Jurkat, Clone E6-1 (cell line): Measurements from ENCODE around the gene IQSEC3.
"Not testable (repeated sequence)": the region's sequence is repeated elsewhere in the genome, so short reads cannot be mapped to it uniquely, and the experiment has no call there.

Experiments
- DNase-seq: peaks from one replicate; pipeline ENCODE4 v3.0.0-alpha.2; 2011; ENCODE audit warnings: low read depth, low spot score
- H3K4me3 ChIP-seq: 2 replicates; pipeline ENCODE4 v1.5.1; 2011; ENCODE audit warnings: mild to moderate bottlenecking, low read length, control low read depth, moderate library complexity

The IQSEC3 gene

DNA sequence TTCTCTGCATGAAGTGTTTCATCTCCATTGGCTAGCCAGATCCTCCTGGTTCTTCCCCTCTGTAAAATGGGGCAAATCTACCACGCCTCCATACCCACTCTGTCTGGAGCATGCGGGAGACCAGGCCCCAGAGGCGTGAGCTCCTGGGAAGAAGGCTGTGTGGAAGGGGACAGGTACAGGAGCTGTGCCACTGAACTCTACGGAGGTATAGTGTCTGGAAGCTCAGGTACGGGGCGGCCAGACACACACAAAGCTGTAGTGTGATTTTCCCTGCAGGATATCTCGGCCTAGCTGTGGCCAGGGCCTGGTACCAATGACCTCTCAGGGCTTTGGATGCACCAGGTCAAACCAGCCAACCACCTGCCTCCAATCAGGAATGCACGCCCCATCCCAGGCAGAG is 10.0 kb downstream of the IQSEC3 start:
- DNase-seq, H3K4me3 ChIP-seq: not testable (repeated sequence)

- DNase-seq, H3K4me3 ChIP-seq: not testable (repeated sequence)
Observed at GRCh38 chr12:77101-77719, 10.6 kb downstream of the IQSEC3 start.

- not testable (repeated sequence) for H3K4me3 ChIP-seq, DNase-seq
Observed at GRCh38 chr12:77769-78383, 11.3 kb downstream of the IQSEC3 start.

- H3K4me3 ChIP-seq = no peak overlapping the region
- no peak for DNase-seq
Observed at GRCh38 chr12:78981-79380, 12.4 kb downstream of the IQSEC3 start.

GRCh38 chr12:80681-81190 is 14.2 kb downstream of the IQSEC3 start:
- DNase-seq = no peak
- H3K4me3 ChIP-seq = no peak overlapping the region

GRCh38 chr12:82740-83139 is 16.2 kb downstream of the IQSEC3 start:
- H3K4me3 ChIP-seq = no peak overlapping the region
- no peak for DNase-seq

DNA sequence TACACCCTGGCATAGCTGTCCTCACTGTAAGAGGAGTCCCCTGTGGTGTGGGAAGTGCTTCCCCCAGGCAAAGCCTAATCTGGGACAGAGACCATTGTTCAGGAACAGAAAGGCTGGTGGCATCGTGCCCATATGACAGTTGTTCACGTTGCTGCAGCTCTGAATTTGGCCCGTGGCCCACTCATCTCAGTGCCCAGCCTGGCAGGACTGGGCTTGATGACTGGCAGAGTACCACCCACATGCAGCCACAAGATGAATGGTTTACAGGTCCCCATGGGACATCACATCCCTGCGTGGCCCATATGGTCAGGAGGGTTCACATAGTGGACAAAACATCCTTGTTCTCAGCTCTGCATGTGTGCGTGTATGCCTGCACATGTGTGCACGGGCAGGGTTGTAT is 17.5 kb downstream of the IQSEC3 start:
- DNase-seq = no peak
- H3K4me3 ChIP-seq = no peak overlapping the region

DNA sequence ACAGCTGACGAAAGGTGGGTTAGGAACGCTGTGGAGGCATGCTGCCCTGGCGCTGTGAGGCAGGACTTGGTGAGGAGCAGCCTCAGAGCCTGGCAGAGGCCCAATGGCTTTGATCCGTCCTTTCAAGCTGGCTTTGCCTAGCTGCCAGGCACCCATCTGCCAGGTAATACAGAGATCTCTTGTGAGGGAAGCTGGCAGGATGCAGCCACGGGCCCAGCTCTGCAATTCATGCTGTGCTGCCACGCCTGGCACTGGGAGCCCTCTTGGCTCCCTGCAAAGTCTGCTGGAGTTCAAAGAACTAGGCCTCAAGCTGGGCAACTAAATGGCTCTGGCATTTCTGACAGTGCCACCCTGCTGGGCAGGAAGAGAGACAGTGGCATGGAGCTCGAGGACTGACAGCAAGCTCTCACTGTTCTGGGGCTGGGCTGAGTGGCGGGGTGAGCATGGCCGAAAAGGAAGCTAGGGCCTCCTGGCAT is 18.7 kb downstream of the IQSEC3 start:
- no peak overlapping the region for H3K4me3 ChIP-seq
- DNase-seq = no peak

GRCh38 chr12:87315-87714 is 20.7 kb downstream of the IQSEC3 start:
- no peak overlapping the region for H3K4me3 ChIP-seq
- DNase-seq = no peak

- no peak overlapping the region for H3K4me3 ChIP-seq
- DNase-seq = no peak
Observed at GRCh38 chr12:87856-88255, 21.3 kb downstream of the IQSEC3 start.

DNA sequence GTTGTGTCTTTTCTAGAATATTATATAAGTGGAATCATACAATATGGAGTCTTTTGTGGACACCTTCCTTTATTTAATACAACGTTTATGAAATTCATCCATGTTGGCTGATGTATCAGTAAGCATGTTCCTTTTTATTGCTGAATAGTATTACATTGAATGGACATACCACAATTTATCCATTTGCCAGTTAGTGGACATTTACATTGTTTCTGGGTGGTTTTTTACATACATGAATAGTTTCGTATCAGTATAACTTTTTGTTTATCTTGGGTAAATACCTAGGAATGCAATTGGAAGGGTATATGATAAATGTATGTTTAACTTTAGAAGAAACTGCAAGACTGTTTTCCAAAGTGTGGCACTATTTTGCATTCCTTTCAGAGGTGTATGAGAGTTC is 23.1 kb downstream of the IQSEC3 start:
- no peak overlapping the region for H3K4me3 ChIP-seq
- no peak for DNase-seq

GRCh38 chr12:91213-91612 is 24.6 kb downstream of the IQSEC3 start:
- DNase-seq = no peak
- H3K4me3 ChIP-seq = no peak overlapping the region

DNA sequence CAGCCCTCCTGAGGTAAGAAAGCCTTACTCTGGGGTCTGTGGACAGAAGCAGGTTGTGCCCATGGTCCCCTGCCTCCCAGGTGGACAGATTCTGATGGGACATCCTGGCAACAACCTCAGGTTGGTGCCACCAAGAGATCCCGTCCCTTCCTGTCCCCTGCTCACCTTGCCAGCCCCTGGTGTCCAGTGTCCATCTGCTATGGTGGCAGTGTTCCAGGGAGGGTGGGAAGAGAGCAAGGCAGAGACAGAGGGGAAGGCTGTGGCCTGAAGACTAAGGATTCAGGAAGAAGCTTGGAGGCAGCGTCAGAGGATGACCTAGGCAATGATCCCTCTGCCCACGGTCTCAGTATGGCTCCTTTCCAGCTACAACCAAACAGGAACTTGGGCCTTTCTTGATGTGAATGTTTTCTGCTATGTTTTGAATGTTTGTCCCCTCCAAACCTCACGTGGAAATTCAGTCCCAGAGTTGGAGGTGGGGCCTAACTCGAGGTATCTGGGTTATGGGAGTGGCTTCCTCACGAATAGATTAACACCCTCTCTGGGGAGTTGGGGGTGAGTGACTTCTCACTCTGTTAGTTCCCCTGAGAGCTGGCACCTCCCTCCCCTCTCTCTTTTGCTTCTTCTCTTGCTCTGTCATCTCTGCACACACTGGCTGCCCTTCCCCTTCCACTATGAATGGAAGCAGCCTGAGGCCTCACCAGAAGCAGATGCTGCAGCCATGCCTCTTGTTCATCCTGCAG is 26.9 kb downstream of the IQSEC3 start:
- no peak overlapping the region for H3K4me3 ChIP-seq
- no peak for DNase-seq

GRCh38 chr12:96543-96942 is 30.0 kb downstream of the IQSEC3 start:
- DNase-seq = no peak
- no peak overlapping the region for H3K4me3 ChIP-seq

- H3K4me3 ChIP-seq = no peak overlapping the region
- DNase-seq = no peak
Observed at GRCh38 chr12:98924-99352, 32.4 kb downstream of the IQSEC3 start.

DNA sequence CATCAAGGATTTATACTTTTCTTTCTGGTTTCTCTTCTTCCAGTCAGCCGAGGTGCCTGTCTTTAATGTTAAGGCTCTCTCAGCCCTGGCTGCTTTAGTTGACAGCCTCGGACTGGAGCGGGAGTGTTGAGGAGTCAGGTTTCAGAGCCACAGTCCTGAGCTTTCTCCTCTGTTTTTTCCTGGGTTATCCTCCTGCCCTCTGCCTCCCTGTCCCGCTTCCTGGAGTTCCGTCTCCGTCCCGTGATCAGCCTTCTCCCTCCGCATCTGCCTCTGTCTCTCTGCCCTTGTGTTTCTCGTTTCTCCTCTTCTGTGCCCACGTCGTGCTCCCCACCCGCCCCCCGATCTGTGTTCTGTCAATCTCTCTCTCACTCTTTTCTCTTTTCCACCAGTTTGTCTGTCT is 33.0 kb downstream of the IQSEC3 start:
- H3K4me3 ChIP-seq = no peak overlapping the region
- DNase-seq = no peak

GRCh38 chr12:101969-102878 is 35.7 kb downstream of the IQSEC3 start:
- H3K4me3 ChIP-seq = no peak overlapping the region
- no peak for DNase-seq

- H3K4me3 ChIP-seq = no peak overlapping the region
- DNase-seq = no peak
Observed at GRCh38 chr12:102879-103168, 36.3 kb downstream of the IQSEC3 start.

DNA sequence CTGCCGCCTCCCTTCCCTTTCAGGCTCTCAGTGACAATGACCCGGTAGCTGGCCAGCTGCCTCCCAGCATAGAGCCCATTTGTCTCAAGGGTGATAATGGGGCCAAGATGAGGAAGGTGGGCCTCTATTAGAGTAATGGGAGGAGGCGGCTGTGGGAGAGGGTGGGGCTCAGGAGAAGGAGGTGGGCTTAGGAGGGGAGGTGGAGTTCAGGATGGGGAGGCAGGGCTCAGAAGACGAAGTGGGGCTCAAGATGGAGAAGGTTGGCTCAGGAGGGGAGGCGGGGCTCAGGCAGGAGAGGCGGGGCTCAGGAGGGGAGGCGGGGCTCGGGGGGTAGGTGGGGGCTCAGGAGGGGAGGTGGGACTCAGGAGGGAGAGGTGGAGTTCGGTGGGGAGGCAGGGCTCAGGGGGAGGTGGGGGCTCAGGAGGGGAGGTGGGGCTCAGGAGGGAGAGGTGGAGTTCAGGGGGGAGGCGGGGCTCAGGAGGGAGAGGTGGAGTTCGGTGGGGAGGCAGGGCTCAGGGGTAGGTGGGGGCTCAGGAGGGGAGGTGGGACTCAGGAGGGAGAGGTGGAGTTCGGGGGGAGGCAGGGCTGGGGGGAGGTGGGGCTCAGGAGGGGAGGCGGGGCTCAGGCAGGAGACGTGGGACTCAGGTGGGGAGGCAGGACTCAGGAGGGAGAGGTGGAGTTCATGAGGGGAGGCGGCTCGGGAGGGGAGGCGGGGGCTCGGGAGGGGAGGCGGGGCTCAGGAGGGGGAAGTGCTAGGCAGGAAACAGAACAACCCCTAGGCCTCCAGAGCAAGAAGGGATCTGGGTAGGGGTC is 36.8 kb downstream of the IQSEC3 start:
- no peak overlapping the region for H3K4me3 ChIP-seq
- DNase-seq = no peak
